Right cardiac atrium (tissue), 5 donors: ENCODE results near the gene TRIP4. TPM values are rescaled to one million over a fixed set of nuclear protein-coding genes. Genes with fewer than 3 reads are reported as not detected.
A peak's percentile ranks its signal among the peaks of the same experiment; 100 is the strongest.
"Not testable (repeated sequence)": the region's sequence is repeated elsewhere in the genome, so short reads cannot be mapped to it uniquely, and the experiment has no call there.

Experiments used
- ATAC-seq, 2 donors: fragments of 200-7000 bp; cut with Tn5 transposase; one replicate each; pipeline versions ENCODE4 v1.8.0 to v1.9.1; 2020; ENCODE audit warnings: moderate library complexity in 2 of 2, mild to moderate bottlenecking in 1 of 2
- DNase-seq, 3 donors: peaks; one replicate each; pipeline ENCODE4 v3.0.0-alpha.2; 2020
- H3K27ac ChIP-seq: one replicate; pipeline ENCODE4 v1.5.1; 2013; ENCODE audit warnings: mild to moderate bottlenecking, low read length, control low read depth, moderate library complexity
- H3K27me3 ChIP-seq: one replicate; pipeline ENCODE4 v1.6.1; 2013; ENCODE audit not compliant: control insufficient read depth, insufficient read depth
- H3K4me1 ChIP-seq: one replicate; pipeline ENCODE4 v1.6.1; 2013; ENCODE audit warnings: low read length; ENCODE audit not compliant: control insufficient read depth, insufficient read depth
- H3K4me3 ChIP-seq: one replicate; pipeline ENCODE4 v1.5.1; 2013; ENCODE audit warnings: low read length, control low read depth
- H3K9me3 ChIP-seq: one replicate; pipeline ENCODE4 v1.6.1; 2013; ENCODE audit warnings: low read length; ENCODE audit not compliant: control insufficient read depth
- WGBS: extraction: QIAGEN DNeasy Blood & Tissue Kit; methylation state at CpG from one replicate; pipeline ENCODE4 v1.1.7; 2013; 5-methylcytosine and 5-hydroxymethylcytosine counted together
- intact Hi-C, 4 donors: fragments of 100-400 bp; cut with DNase I; formaldehyde crosslinking; loops; one replicate each; pipeline versions ENCODE4 v1.11.0 to v1.14.0; 2022 to 2023
- polyA plus RNA-seq: library from polyadenylated mRNA; stranded (reverse); fragments of 200-250 nt; gene quantifications from one replicate; pipeline ENCODE4 v1.2.3, GENCODE V29; 2013
- total RNA-seq, 4 donors: library from RNA; stranded (reverse); fragmentation: NEBNext Ultra II Directional; extraction: Animal tissue kit (Norgen Biotek cat#: 25700); gene quantifications; one replicate each; pipeline ENCODE4 v1.2.1, GENCODE V29; 2021
- donor health status: healthy with polysubstance abuse.
- donor health status: DM: no; HTN: yes; CAD: no.
- donor health status: DM: no; HTN: no; CAD: no.
- donor health status: DM: no; HTN: yes; CAD: no; lungs with severe emphysema.
- donor health status: DM: yes; HTN: yes; CAD: no.

TRIP4 gene
- total and polyA plus RNA-seq, 5 donors = 11.7 to 20.1 (median 18.3) TPM

DNA sequence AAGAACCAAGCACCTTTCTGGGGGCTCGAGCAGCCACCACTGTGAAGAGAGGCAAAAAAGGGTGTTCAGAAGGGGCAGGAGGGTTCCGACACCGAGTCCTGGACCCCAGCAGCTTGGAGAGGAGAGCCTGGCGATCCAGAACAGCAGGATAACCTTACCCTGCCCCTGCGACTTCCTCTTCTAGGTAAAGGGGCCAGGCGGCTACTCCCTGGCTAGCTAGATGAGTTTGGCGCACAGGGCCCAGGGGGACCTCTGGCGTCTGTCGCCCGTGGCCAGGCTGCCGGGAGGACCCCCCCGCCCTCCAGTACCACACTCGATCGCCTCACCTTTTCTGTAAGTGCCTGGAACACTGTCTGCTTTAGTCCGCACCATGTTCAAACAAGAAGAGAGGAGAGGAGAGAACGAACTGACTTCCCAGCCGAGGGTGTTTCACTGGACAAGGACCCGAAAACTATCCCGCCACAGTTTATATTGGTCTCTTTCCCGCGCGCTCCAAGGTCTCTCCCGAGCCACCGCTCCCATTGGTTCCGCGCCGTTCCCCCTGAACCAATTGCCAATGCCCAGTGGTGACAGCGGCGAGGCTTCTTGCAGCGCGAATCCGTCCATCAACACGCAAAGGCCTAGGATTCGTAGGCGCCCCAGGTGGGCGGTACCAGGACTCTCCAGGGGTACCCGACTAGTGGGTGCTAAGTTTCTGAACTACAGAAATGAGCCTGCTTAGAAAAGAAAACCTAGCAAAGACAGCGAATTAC lies 6.5 kb upstream of the TRIP4 start, which contains the start of gene PCLAF:
Gene PCLAF, minus strand, starts transcription at position 442 of the 752 bp plus-strand sequence. Its CDS starts 70 bp downstream, at position 372.
- peak; percentile 95 to 98 (median 96) for DNase-seq
- Histone ChIP-seq H3K27me3 (no peaks in the 10 kb centered on the region), H3K27ac (no peak within 1 kb of the TSS), H3K4me3 (peak within 1 kb of the TSS; percentile 35), H3K4me1 (no peaks in the 10 kb centered on the region), H3K9me3 (no peaks in the 10 kb centered on the region)
- intact Hi-C loops = no loop called here
- peak; percentile 100 for ATAC-seq
- WGBS = under 1% methylated on average over 38 of the region's 38 CpGs

DNA sequence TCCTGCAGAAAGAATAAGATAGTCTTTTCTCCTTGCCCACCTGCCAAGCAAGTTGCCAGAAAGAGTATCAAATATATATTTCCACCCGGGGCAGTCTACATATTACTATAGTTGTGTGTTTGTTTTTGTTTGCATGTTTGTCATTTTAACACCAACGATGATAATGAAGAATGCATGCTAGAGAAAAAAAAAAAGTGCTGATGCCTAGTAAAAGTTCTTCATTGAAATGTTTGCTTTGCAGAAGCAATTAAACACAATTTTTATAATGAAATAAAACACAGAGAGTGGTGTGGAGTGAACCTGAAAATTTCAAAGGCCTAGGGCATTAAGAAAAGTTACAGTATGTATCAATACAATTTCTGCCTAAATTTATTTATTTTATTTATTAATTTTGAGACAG lies 3.9 kb upstream of the TRIP4 start:
- no peak overlapping the region for H3K27ac ChIP-seq
- intact Hi-C loops = no loop called here
- WGBS = 89% methylated on average over 2 of the region's 2 CpGs

DNA sequence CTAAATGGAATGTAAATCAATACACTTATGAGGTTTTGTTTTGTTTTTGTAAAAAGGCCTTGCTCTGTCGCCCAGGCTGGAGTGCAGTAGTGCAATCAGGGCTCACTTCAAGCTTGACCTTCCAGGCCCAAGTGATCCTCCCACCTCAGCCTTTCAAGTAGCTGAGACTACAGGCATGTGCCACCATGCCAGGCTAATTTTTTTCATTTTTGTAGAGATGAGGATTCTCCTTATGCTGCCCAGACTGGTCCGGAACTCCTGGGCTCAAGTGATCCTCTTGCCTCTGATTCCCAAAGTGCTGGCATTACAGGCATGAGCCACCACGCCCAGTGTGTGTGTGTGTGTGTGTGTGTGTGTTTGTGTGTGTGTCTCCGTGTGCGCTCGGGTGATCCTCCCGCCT lies 1.3 kb upstream of the TRIP4 start:
- intact Hi-C loops = no loop called here
- H3K4me3 ChIP-seq = no peak overlapping the region
- ATAC-seq (no peak), DNase-seq (no peak)
- 95% methylated on average over 7 of the region's 7 CpGs for WGBS
- no peaks in the 10 kb centered on the region for H3K4me1 ChIP-seq
- H3K27me3 ChIP-seq = no peaks in the 10 kb centered on the region
- no peaks in the 10 kb centered on the region for H3K9me3 ChIP-seq
- no peak overlapping the region for H3K27ac ChIP-seq

More for the DNA sequence above, 3.9 kb upstream of the TRIP4 start:
- DNase-seq (no peak), ATAC-seq (no peak)
- Histone ChIP-seq H3K9me3 (no peaks in the 10 kb centered on the region), H3K4me1 (no peaks in the 10 kb centered on the region), H3K4me3 (no peak overlapping the region), H3K27me3 (no peaks in the 10 kb centered on the region)

DNA sequence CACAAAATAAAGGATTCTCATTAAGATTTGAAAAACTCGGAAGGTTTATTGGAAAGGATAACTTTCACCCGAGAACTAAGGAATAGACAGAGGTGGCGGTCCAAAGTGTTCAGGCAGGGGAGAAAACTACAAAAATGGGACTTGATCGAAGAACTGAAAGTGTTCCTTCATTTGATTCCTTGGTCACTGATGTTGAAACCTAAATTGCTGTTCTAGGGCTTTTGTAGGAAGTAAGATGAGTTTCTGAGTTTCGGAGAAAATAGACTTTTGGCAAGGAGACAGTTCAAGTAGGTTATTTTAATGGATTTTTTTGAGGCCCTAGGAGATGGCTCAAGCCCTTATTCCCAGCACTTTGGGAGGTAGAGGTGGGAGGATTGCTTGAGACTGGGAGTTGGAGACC lies 1.4 kb downstream of the TRIP4 start:
- no peaks in the 10 kb centered on the region for H3K9me3 ChIP-seq
- no peaks in the 10 kb centered on the region for H3K27me3 ChIP-seq
- no peak overlapping the region for H3K4me3 ChIP-seq
- intact Hi-C loops = no loop called here
- no peak overlapping the region for H3K27ac ChIP-seq
- DNase-seq = no peak
- 86% methylated on average over 5 of the region's 5 CpGs for WGBS
- H3K4me1 ChIP-seq = no peaks in the 10 kb centered on the region
- no peak for ATAC-seq

DNA sequence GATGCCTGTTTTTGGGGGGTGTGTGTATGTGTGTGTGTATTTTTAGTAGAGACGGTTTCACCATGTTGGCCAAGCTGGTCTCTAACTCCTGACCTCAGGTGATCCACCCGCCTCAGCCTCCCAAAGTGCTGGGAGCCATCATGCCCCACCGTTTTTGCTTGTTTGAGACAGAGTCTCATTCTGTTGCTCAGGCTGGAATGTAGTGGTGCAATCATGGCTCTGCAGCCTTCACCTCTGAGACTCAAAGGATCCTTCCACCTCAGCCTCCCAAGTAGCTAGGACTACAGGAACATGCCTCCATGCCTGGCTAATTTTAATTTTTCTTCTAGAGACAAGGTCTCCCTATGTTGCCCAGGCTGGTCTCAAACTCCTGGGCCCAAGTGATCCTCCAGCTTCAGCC lies 4.8 kb downstream of the TRIP4 start:
- 82% methylated on average over 3 of the region's 3 CpGs for WGBS
- H3K4me3 ChIP-seq, ATAC-seq, DNase-seq, H3K9me3 ChIP-seq, H3K27me3 ChIP-seq, H3K4me1 ChIP-seq, intact Hi-C loops, H3K27ac ChIP-seq: not testable (repeated sequence)

DNA sequence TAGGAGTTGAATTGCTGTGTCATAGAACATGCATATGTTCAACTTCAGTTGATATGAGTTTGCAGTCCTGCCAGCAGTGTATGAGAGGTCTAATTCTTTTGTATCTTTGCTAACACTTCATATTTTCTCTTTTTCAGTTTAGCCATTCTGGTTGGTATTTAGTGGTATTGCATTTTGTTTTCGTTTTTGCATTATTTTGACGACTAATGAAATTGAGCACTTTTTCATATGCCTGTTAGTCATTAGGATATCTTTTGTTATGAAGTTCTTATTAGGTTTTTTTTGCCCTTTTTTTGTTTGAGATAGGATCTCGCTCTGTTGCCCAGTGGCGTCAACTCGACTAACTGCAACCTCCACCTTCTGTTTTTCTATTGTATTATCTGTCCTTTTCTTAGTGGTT lies 9.2 kb downstream of the TRIP4 start:
- ATAC-seq = no peak
- WGBS = 96% methylated on average over 5 of the region's 5 CpGs
- H3K4me1 ChIP-seq = no peaks in the 10 kb centered on the region
- no peaks in the 10 kb centered on the region for H3K27me3 ChIP-seq
- H3K4me3 ChIP-seq = no peak overlapping the region
- no peak overlapping the region for H3K27ac ChIP-seq
- intact Hi-C loops = no loop called here
- DNase-seq = no peak
- H3K9me3 ChIP-seq = no peaks in the 10 kb centered on the region

DNA sequence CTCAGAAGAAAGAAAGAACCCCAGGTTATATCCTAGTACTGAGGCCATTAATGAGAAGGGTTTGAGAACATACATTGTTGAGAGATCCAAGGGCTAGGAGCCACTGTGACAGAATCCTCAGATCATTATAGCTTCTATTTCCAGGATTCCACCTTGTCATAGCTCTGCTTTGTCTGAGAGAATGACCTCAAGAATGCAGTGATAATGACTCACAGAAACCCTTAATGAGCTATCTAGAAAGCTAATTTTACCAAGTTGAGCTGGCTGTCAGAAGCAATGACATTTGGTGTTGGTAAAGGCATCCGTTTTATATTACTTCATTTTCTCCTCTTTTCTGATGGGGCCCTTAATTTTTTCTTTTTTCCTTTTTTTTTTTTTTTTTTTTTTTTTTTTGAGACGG lies 10.9 kb downstream of the TRIP4 start:
- DNase-seq (no peak), ATAC-seq (peak in 1 of 2 donors; percentile 54)
- H3K4me1 ChIP-seq = no peaks in the 10 kb centered on the region
- H3K9me3 ChIP-seq = no peaks in the 10 kb centered on the region
- intact Hi-C loops = no loop called here
- no peaks in the 10 kb centered on the region for H3K27me3 ChIP-seq
- 72% methylated on average over 2 of the region's 2 CpGs for WGBS
- H3K27ac ChIP-seq = peak overlapping the region; percentile 58
- no peak overlapping the region for H3K4me3 ChIP-seq

DNA sequence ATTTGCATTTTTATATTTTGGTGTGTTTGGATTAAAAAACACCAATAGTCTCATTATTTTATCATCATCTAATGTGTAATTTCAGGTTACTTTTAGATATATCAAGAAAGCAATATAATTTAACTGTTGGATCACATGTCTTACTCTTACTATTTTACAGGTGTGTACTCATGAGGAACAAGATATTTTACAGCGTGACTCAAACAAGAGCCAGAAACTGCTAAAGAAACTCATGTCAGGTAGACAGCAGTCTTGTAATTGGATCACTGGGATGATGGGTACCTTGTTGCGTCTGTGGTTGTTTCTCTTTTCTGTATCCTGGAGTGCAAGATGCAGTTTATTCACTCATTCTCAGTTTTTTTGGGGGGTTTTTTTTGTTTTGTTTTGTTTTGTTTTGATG lies 12.9 kb downstream of the TRIP4 start:
- Histone ChIP-seq H3K4me1 (no peaks in the 10 kb centered on the region), H3K27ac (no peak overlapping the region), H3K4me3 (no peak overlapping the region), H3K27me3 (no peaks in the 10 kb centered on the region), H3K9me3 (no peaks in the 10 kb centered on the region)
- DNase-seq = no peak
- 95% methylated on average over 2 of the region's 2 CpGs for WGBS
- intact Hi-C loops = no loop called here
- no peak for ATAC-seq

DNA sequence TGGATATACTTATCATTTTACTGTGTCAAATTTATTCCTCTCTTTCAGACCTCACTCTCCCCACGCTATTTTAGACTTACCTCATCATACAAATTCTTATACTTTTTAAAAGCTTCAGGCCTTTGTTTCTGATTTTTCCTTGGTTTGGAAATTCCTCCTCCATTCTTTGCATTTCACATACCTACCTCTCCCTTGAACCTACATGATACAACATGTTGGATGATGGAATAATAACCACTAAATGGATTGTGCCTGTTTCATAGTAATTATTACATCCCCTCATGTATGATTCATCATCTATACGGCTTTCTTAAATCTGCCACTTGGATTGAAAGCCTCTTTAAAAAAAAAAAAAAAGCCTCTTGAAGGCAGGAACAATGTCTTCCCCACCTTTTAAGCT lies 24.6 kb downstream of the TRIP4 start:
- 84% methylated on average over 2 of the region's 2 CpGs for WGBS
- H3K9me3 ChIP-seq = no peaks in the 10 kb centered on the region
- H3K4me1 ChIP-seq = no peaks in the 10 kb centered on the region
- H3K4me3 ChIP-seq = no peak overlapping the region
- no peak for DNase-seq
- ATAC-seq = no peak
- H3K27ac ChIP-seq = no peak overlapping the region
- no peaks in the 10 kb centered on the region for H3K27me3 ChIP-seq
- intact Hi-C loops = no loop called here

DNA sequence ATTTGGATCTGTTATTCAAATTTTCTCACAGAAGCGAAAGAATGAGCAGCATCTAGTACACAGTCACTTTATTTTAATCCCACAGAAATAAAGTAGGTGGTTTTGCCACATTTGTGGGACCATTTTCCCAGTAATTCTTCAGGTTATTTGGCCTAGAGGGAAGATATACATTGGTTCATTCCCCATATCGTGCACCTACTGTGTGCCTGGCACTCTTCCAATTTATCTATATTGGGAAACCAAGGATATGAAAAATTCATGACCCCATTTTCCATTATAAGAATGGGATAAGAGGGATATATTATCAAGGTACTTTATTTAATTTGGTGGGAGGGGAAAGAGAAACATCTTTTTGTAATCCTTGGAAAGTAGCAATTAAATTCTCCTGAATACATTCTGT lies 35.1 kb downstream of the TRIP4 start:
- Histone ChIP-seq H3K27me3 (no peaks in the 10 kb centered on the region), H3K9me3 (no peaks in the 10 kb centered on the region), H3K4me3 (no peak overlapping the region), H3K27ac (no peak overlapping the region), H3K4me1 (no peaks in the 10 kb centered on the region)
- WGBS = 91% methylated on average over 2 of the region's 2 CpGs
- intact Hi-C loops = loop anchor here in 2 of 4 donors (10.0 kb wide), 2 partner anchors 252 to 262 kb away; no protein-coding TSS in a partner anchor
- ATAC-seq = no peak
- DNase-seq = no peak

DNA sequence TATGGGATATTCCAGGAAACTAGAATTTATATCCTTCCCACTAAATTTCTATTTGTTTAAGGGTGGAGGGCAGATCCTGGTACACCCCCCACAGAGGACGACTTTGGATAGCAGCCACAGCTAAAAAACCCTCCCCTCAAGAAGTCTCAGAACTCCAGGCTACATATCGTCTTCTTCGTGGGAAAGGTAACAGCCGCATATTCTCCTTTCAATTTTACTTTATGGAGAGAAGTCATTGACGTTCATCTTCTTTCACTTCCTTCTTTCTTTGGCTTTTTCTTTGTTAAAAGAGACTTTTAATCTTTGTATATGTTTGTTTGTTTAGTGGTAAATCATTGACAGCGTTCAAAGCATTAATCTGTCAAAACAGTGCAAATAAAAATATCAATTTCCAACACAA lies 36.3 kb downstream of the TRIP4 start:
- intact Hi-C loops = loop anchor here in 2 of 4 donors (10.0 kb wide), 2 partner anchors 251 to 261 kb away; no protein-coding TSS in a partner anchor
- 84% methylated on average over 6 of the region's 6 CpGs for WGBS
- no peak overlapping the region for H3K4me3 ChIP-seq
- no peaks in the 10 kb centered on the region for H3K4me1 ChIP-seq
- H3K9me3 ChIP-seq = no peaks in the 10 kb centered on the region
- no peak overlapping the region for H3K27ac ChIP-seq
- DNase-seq (no peak), ATAC-seq (no peak)
- no peaks in the 10 kb centered on the region for H3K27me3 ChIP-seq
